Neutrophil (primary cell): Measurements from ENCODE around the gene KMO.

Experiments
- H3K27ac ChIP-seq: fragments of 200-600 bp; sonication (generic); 2 replicates; pipeline ENCODE4 v1.5.1; 2016; ENCODE audit warnings: mild to moderate bottlenecking, moderate library complexity
- H3K27me3 ChIP-seq: fragments of 200-600 bp; sonication (generic); 2 replicates; pipeline ENCODE4 v1.6.0; 2016; ENCODE audit warnings: mild to moderate bottlenecking
- H3K36me3 ChIP-seq: fragments of 200-600 bp; sonication (generic); 2 replicates; pipeline ENCODE4 v1.5.1; 2017
- H3K4me1 ChIP-seq, 2 experiments: fragments of 200-600 bp in 1 of 2; sonication (generic) in 1 of 2; 1 replicate in 1 of 2; 2 replicates in 1 of 2; pipeline versions ENCODE4 v1.5.1 to v1.6.1; 2013 to 2016; ENCODE audit warnings: low read depth in 1 of 2, low read length in 1 of 2, mild to moderate bottlenecking in 1 of 2, moderate library complexity in 1 of 2; ENCODE audit not compliant: control insufficient read depth in 1 of 2, insufficient read depth in 1 of 2
- H3K4me3 ChIP-seq, 2 experiments: fragments of 200-600 bp in 1 of 2; sonication (generic) in 1 of 2; 1 replicate in 1 of 2; 2 replicates in 1 of 2; pipeline ENCODE4 v1.5.1; 2013 to 2016; ENCODE audit warnings: low read depth in 1 of 2, low read length in 1 of 2, mild to moderate bottlenecking in 1 of 2, moderate library complexity in 1 of 2
- H3K9me3 ChIP-seq: fragments of 200-600 bp; sonication (generic); 2 replicates; pipeline ENCODE4 v1.5.1; 2016
- TF ChIP-seq, protein P1 (sequence below): fragments of 200-600 bp; sonication (generic); IDR thresholded peaks from 2 replicates; pipeline ENCODE4 v1.5.1; 2016; ENCODE audit warnings: antibody characterized with exemption

The KMO gene

DNA sequence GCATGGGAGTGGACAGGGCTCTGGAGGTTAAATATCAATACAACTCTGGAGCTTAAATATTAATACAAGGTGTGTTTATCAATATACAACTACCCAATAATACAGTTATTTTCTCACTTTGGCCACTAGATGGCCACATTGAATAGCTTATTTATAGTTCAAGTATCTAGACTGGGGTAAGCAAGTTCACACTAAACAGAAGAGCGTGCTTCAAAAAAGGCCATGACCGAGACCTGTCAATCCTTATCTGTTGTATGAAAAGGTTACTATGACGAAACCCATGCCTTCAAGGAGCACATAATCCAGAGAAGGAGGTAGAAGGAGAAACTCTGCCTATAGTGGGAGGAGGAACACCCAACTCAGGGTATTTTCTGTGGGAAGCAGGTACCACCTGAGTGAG lies 78.9 kb downstream of the KMO start:
- H3K4me1 ChIP-seq, result peaks cover 6 to 27% of the 10 kb centered on the region in 2 experiments
- TF ChIP-seq, protein P1, sequence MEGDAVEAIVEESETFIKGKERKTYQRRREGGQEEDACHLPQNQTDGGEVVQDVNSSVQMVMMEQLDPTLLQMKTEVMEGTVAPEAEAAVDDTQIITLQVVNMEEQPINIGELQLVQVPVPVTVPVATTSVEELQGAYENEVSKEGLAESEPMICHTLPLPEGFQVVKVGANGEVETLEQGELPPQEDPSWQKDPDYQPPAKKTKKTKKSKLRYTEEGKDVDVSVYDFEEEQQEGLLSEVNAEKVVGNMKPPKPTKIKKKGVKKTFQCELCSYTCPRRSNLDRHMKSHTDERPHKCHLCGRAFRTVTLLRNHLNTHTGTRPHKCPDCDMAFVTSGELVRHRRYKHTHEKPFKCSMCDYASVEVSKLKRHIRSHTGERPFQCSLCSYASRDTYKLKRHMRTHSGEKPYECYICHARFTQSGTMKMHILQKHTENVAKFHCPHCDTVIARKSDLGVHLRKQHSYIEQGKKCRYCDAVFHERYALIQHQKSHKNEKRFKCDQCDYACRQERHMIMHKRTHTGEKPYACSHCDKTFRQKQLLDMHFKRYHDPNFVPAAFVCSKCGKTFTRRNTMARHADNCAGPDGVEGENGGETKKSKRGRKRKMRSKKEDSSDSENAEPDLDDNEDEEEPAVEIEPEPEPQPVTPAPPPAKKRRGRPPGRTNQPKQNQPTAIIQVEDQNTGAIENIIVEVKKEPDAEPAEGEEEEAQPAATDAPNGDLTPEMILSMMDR, result peak; percentile 67
- no peak overlapping the region for H3K4me3 ChIP-seq
- H3K36me3 ChIP-seq, result no peaks in the 10 kb centered on the region
- H3K27ac ChIP-seq, result no peak overlapping the region
- H3K9me3 ChIP-seq, result no peaks in the 10 kb centered on the region
- H3K27me3 ChIP-seq, result no peaks in the 10 kb centered on the region

DNA sequence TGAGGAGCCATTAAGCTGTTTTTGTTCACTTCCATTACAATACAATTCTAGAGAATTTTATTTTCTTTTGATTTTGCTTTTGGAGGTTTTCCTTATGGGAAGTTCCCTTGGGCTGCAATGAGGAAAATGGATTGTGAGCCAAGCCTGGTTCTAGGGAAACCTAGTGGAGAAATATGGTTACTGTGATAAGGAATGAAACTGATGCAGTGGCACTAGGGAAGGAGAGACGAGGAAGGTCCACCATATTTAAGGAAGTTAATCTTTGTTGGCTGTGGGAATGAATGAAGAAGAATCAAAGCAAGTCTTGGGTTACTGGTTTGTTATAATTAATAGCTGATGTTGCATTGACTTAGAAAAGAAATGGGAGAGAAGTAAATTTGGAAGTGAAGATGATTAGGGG lies 79.6 kb downstream of the KMO start:
- Histone ChIP-seq H3K36me3 (no peaks in the 10 kb centered on the region), H3K27me3 (no peaks in the 10 kb centered on the region), H3K9me3 (no peaks in the 10 kb centered on the region), H3K4me1 (peaks cover 12 to 33% of the 10 kb centered on the region in 2 experiments), H3K4me3 (no peak overlapping the region), H3K27ac (no peak overlapping the region)
- TF ChIP-seq, protein P1, result no peak

DNA sequence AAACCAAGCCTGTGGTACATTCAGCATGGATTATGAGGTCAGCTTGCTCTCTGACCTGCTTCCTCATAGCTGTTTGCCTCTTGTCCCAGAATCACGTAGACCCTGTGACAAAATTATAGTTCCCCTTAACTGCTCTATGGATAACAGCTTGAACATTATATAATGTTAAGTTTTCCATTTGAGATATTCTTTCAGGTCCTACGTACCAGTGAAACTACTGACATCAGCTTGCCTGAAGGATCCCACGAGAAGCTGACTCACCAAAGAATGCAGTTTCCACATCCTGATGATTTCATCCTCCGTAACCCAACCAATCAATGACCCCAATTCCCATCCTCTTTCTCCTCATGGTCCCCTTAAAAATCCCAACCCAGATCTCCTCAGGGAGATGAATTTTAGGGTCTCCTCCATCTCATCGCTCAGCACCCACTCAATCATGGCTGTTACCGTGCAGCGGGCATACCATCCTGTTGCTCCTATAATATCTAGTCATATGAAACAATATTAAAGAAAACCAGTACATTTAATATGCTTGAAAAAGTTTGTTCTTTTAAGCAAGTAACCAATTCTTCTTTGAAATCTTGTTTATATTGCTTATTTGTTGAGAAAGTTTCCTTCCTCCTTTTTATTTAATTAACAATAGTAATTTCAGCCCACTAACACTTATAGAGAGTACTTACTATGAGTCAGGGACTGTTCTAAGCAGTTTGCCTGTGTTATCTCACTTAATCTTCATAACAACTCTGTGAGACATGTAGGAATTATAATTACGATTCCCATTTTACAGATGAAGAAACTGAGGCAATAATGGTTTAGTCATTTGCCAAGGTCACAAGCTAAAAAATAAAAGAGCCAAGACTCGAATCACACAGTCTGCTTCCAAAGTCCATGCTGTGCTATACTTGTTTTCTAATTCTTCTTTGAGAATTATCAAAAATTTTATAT lies 80.6 kb downstream of the KMO start:
- H3K4me1 ChIP-seq, result peaks cover 12 to 33% of the 10 kb centered on the region in 2 experiments
- TF ChIP-seq, protein P1, result no peak
- H3K27ac ChIP-seq, result no peak overlapping the region
- no peaks in the 10 kb centered on the region for H3K27me3 ChIP-seq
- H3K36me3 ChIP-seq, result no peaks in the 10 kb centered on the region
- no peak overlapping the region for H3K4me3 ChIP-seq
- H3K9me3 ChIP-seq, result no peaks in the 10 kb centered on the region

DNA sequence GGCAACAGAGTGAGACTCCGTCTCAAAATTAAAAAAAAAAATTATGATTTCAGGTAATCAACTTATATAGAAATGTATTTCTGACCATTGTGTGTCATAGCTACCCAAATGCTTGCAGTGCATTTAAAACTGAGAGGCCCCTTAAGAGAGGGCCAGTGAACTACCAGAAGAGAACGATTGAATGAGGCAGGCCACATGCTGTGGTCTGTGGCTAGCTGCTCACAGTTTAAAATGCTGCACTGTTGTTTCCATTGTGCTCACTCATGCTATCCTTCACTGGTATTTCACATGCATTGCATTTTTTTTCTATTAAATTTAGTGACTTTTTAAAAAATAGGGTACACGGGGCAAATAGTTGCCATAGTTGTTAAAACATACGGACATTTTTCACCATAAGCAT lies 82.0 kb downstream of the KMO start:
- no peak overlapping the region for H3K27ac ChIP-seq
- no peaks in the 10 kb centered on the region for H3K27me3 ChIP-seq
- no peak overlapping the region for H3K4me3 ChIP-seq
- TF ChIP-seq, protein P1, result no peak
- peaks cover 12 to 33% of the 10 kb centered on the region in 2 experiments for H3K4me1 ChIP-seq
- H3K36me3 ChIP-seq, result no peaks in the 10 kb centered on the region
- H3K9me3 ChIP-seq, result no peaks in the 10 kb centered on the region

DNA sequence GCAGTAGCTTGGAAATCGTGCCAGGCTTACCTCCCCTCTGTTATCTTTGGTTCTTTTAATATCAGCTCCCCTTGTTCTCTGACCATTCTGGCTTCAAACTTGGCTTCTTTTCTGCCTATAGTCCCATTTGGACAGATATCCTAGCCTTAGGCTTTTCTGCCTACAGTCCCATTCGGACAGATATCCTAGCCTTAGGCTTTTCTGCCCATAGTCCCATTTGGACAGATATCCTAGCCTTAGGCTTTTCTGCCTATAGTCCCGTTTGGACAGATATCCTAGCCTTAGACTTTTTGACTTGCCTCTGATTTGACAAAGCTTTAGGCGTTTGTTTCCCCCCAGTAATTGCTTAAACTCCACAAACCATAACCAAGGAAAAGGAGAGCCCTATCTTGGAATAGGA lies 82.4 kb downstream of the KMO start:
- H3K4me3 ChIP-seq, result no peak overlapping the region
- TF ChIP-seq, protein P1, result no peak
- H3K36me3 ChIP-seq, result no peaks in the 10 kb centered on the region
- H3K27ac ChIP-seq, result no peak overlapping the region
- H3K9me3 ChIP-seq, result no peaks in the 10 kb centered on the region
- peaks cover 12 to 33% of the 10 kb centered on the region in 2 experiments for H3K4me1 ChIP-seq
- no peaks in the 10 kb centered on the region for H3K27me3 ChIP-seq
